ENCODE data around the gene HIPK3. TPM values are rescaled to one million over a fixed set of nuclear protein-coding genes. Genes with fewer than 3 reads are reported as not detected.

HIPK3 gene
- total RNA-seq, 3 donors from 2014 or later (not counting 1 experiment from before 2014, with no cell fraction given) = 80.6 to 92.9 (median 87.7) TPM

DNA sequence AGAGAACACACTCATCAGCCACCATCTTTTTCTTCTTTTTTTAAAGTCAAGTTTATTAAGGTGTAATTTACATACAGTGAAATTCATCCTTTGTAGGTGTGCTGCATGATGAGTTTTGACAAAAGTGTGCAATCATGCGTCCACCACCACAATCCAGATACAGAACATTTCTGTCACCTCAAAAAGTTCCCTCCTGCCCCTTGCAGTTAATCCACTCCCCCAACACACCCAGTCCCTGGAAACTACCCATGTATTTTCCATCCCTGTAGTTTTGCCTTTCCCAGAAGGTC lies 126.7 kb downstream of the HIPK3 start:
- no peak overlapping the region for H3K27ac Mint-ChIP-seq
- no peak for DNase-seq
- Histone ChIP-seq H3K9me3 (ENCODE audit: control insufficient read depth, insufficient read depth, low read length) (no peaks in the 10 kb centered on the region), H3K27ac (ENCODE audit: low read length) (no peak overlapping the region), H3K36me3 (ENCODE audit: control insufficient read depth, insufficient read depth, low read length) (no peaks in the 10 kb centered on the region), H3K4me1 (ENCODE audit: control insufficient read depth, insufficient read depth, low read length) (no peaks in the 10 kb centered on the region), H3K27me3 (ENCODE audit: control insufficient read depth, insufficient read depth, low read length) (no peaks in the 10 kb centered on the region), H3K4me3 (ENCODE audit: low read length) (no peak overlapping the region)
- 75% methylated on average over 1 of the region's 1 CpG for WGBS (ENCODE audit: insufficient coverage)
- no peaks in the 10 kb centered on the region for H3K4me1 Mint-ChIP-seq
- no peaks in the 10 kb centered on the region for H3K36me3 Mint-ChIP-seq
- H3K27me3 Mint-ChIP-seq (ENCODE audit: low read depth in 2 of 2) = peaks cover 7 to 9% of the 10 kb centered on the region in 2 donors
- no peak for ATAC-seq
- no peak overlapping the region for H3K4me3 Mint-ChIP-seq
- H3K9me3 Mint-ChIP-seq = no peaks in the 10 kb centered on the region
- intact Hi-C loops (cut with micrococcal nuclease) = no loop called here
- TF ChIP-seq, protein P1, sequence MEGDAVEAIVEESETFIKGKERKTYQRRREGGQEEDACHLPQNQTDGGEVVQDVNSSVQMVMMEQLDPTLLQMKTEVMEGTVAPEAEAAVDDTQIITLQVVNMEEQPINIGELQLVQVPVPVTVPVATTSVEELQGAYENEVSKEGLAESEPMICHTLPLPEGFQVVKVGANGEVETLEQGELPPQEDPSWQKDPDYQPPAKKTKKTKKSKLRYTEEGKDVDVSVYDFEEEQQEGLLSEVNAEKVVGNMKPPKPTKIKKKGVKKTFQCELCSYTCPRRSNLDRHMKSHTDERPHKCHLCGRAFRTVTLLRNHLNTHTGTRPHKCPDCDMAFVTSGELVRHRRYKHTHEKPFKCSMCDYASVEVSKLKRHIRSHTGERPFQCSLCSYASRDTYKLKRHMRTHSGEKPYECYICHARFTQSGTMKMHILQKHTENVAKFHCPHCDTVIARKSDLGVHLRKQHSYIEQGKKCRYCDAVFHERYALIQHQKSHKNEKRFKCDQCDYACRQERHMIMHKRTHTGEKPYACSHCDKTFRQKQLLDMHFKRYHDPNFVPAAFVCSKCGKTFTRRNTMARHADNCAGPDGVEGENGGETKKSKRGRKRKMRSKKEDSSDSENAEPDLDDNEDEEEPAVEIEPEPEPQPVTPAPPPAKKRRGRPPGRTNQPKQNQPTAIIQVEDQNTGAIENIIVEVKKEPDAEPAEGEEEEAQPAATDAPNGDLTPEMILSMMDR (IDR thresholded peaks at IDR 0.05) = no peak

DNA sequence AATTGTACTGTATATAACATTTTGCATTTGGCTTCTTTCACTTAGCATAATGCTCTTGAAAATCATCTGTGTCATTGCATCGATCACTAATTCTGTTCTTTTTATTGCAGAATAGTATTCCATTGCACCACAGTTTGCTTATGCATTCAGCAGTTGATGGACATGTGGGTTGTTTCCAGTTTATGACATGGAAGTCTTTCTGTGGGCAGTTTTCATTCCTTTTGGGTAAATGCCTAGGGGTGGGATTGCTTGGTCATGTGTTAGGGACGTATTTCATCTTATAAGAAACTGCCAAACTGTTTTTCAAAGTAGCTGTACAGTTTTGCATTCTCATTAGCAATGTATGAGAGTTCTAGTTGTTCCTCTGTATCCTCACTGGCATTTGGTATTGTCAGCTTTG lies 127.0 kb downstream of the HIPK3 start:
- ATAC-seq (no peak), DNase-seq (no peak)
- H3K4me3 ChIP-seq (ENCODE audit: low read length) = no peak overlapping the region
- no peaks in the 10 kb centered on the region for H3K36me3 ChIP-seq (ENCODE audit: control insufficient read depth, insufficient read depth, low read length)
- Mint-ChIP-seq H3K36me3 (no peaks in the 10 kb centered on the region), H3K4me3 (no peak overlapping the region), H3K27ac (no peak overlapping the region), H3K4me1 (no peaks in the 10 kb centered on the region), H3K9me3 (no peaks in the 10 kb centered on the region), H3K27me3 (ENCODE audit: low read depth in 2 of 2) (peaks cover 7% of the 10 kb centered on the region in 2 donors)
- no peaks in the 10 kb centered on the region for H3K9me3 ChIP-seq (ENCODE audit: control insufficient read depth, insufficient read depth, low read length)
- WGBS (ENCODE audit: insufficient coverage) = 71% methylated on average over 2 of the region's 2 CpGs
- no peaks in the 10 kb centered on the region for H3K27me3 ChIP-seq (ENCODE audit: control insufficient read depth, insufficient read depth, low read length)
- intact Hi-C loops (cut with micrococcal nuclease) = no loop called here
- TF ChIP-seq, protein P1 (IDR thresholded peaks at IDR 0.05) = no peak
- no peaks in the 10 kb centered on the region for H3K4me1 ChIP-seq (ENCODE audit: control insufficient read depth, insufficient read depth, low read length)
- no peak overlapping the region for H3K27ac ChIP-seq (ENCODE audit: low read length)

DNA sequence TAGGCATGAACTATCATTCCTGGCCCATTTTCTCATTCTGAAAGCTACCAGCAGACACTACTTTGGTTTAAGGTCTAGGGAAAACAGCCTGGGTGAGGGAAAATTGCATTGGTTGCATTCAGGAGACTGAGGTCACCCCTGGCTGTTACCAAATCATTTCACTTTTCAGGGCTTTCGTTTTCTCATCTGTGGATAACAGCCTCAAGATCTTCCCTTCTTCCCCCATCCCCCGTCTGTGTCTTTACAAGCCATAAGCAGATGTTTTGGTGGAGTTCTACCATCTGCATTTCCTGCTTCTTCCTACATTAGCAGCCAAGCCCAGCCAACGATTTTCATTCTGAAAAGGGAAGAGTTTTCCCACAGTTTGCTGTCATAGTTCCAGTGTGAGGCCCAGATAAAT lies 130.4 kb downstream of the HIPK3 start:
- H3K4me1 Mint-ChIP-seq = no peaks in the 10 kb centered on the region
- intact Hi-C loops (cut with micrococcal nuclease) = no loop called here
- Histone ChIP-seq H3K27ac (ENCODE audit: low read length) (no peak overlapping the region), H3K27me3 (ENCODE audit: control insufficient read depth, insufficient read depth, low read length) (no peaks in the 10 kb centered on the region), H3K36me3 (ENCODE audit: control insufficient read depth, insufficient read depth, low read length) (no peaks in the 10 kb centered on the region), H3K9me3 (ENCODE audit: control insufficient read depth, insufficient read depth, low read length) (no peaks in the 10 kb centered on the region), H3K4me3 (ENCODE audit: low read length) (no peak overlapping the region), H3K4me1 (ENCODE audit: control insufficient read depth, insufficient read depth, low read length) (no peaks in the 10 kb centered on the region)
- no peak for ATAC-seq
- DNase-seq = no peak
- no peaks in the 10 kb centered on the region for H3K27me3 Mint-ChIP-seq (ENCODE audit: low read depth in 2 of 2)
- no peaks in the 10 kb centered on the region for H3K9me3 Mint-ChIP-seq
- TF ChIP-seq, protein P1 (IDR thresholded peaks at IDR 0.05) = no peak
- no peaks in the 10 kb centered on the region for H3K36me3 Mint-ChIP-seq
- no peak overlapping the region for H3K27ac Mint-ChIP-seq
- no peak overlapping the region for H3K4me3 Mint-ChIP-seq
- 51% methylated on average over 3 of the region's 3 CpGs for WGBS (ENCODE audit: insufficient coverage)

DNA sequence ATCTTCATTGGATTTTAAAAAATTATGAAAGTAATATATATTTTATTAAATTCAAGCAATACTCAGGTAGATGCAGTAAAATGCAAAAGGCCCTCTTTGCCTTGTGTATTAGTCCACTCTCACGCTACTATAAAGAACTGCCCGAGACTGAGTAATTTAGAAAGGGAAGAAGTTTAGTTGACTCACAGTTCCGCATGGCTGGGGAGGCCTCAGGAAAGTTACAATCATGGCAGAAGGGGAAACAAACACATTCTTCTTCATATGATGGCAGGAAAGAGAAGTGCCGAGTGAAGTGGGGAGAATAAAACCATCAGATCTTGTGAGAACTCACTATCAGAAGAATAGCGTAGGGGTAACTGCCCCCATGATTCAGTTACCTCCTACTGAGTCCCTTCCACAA lies 130.8 kb downstream of the HIPK3 start:
- intact Hi-C loops (cut with micrococcal nuclease) = no loop called here
- Histone ChIP-seq H3K9me3 (ENCODE audit: control insufficient read depth, insufficient read depth, low read length) (no peaks in the 10 kb centered on the region), H3K36me3 (ENCODE audit: control insufficient read depth, insufficient read depth, low read length) (no peaks in the 10 kb centered on the region), H3K27ac (ENCODE audit: low read length) (no peak overlapping the region), H3K4me3 (ENCODE audit: low read length) (no peak overlapping the region), H3K4me1 (ENCODE audit: control insufficient read depth, insufficient read depth, low read length) (no peaks in the 10 kb centered on the region), H3K27me3 (ENCODE audit: control insufficient read depth, insufficient read depth, low read length) (no peaks in the 10 kb centered on the region)
- 80% methylated on average over 2 of the region's 5 CpGs for WGBS (ENCODE audit: insufficient coverage)
- Mint-ChIP-seq H3K4me3 (no peak overlapping the region), H3K27me3 (ENCODE audit: low read depth in 2 of 2) (no peaks in the 10 kb centered on the region), H3K9me3 (no peaks in the 10 kb centered on the region), H3K4me1 (no peaks in the 10 kb centered on the region), H3K36me3 (no peaks in the 10 kb centered on the region), H3K27ac (no peak overlapping the region)
- TF ChIP-seq, protein P1 (IDR thresholded peaks at IDR 0.05) = no peak
- DNase-seq (no peak), ATAC-seq (no peak)
